GM19043 (cell line): ENCODE data around the gene HKDC1.
A peak's percentile ranks its signal among the peaks of the same experiment; 100 is the strongest.
"Not testable (repeated sequence)": the region's sequence is repeated elsewhere in the genome, so short reads cannot be mapped to it uniquely, and the experiment has no call there.

ENCODE experiments used
- ATAC-seq: cut with Tn5 transposase; IDR thresholded peaks from one replicate; pipeline ENCODE4 v1.9.1; 2021; ENCODE audit warnings: low read depth; ENCODE audit not compliant: unreplicated experiment

Gene HKDC1

GRCh38 chr10:69220041-69220451 lies at the start of gene HKDC1:
Gene HKDC1 (plus strand): TSS chr10:69220332. CDS start chr10:69220436, 104 bp downstream.
- ATAC-seq: no peak

GRCh38 chr10:69172241-69172982 lies 47.7 kb upstream of the HKDC1 start:
- ATAC-seq: no peak

DNA sequence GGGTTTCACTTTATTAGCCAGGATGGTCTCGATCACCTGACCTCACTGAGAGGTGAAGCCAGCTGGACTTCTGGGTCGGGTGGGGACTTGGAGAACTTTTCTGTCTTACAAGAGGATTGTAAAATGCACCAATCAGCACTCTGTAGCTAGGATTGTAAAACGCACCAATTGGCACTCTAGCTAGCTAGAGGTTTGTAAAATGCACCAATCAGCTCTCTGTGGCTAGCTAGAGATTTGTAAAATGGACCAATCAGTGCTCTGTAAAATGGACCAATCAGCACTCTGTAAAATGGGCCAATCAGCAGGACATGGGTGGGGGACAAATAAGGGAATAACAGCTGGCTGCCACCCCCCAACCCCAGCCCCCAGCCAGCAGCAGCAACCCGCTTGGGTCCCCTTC lies 44.8 kb upstream of the HKDC1 start:
- ATAC-seq: not testable (repeated sequence)

- no peak for ATAC-seq
Measured at GRCh38 chr10:69176823-69177222, 43.3 kb upstream of the HKDC1 start.

DNA sequence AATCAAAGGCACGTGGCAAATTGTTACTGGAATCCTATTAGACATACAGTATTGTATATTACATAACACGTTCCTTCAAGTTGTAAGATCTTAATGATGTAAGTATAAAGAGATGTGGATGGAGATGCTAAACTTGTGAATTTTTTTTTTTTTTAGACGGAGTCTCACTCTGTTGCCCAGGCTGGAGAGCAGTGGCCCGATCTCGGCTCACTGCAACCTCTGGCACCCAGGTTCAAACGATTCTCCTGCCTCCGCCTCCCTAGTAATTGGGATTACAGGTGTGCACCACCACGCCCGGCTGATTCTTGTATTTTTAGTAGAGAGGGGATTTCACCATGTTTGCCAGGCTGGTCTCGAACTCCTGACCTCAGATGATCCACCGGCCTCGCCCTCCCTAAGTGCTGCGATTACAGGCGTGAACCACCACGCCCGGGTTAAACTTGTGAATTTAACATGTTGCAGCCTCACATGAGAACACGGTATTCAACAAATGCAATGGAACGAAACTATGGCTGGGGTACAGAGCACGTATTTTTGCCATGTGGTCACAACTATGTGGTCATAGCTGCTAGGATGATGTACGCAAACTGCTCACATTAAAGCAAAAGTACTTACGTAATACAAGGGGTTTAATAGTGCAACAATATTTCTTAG lies 40.9 kb upstream of the HKDC1 start:
- no peak for ATAC-seq

GRCh38 chr10:69179743-69180524 lies 40.2 kb upstream of the HKDC1 start, which contains the start of gene SUPV3L1:
Gene SUPV3L1 (plus strand): TSS chr10:69180234. CDS start chr10:69180292, 58 bp downstream.
- ATAC-seq: peak; percentile 67

GRCh38 chr10:69180525-69181204 lies 39.5 kb upstream of the HKDC1 start:
- ATAC-seq: no peak

DNA sequence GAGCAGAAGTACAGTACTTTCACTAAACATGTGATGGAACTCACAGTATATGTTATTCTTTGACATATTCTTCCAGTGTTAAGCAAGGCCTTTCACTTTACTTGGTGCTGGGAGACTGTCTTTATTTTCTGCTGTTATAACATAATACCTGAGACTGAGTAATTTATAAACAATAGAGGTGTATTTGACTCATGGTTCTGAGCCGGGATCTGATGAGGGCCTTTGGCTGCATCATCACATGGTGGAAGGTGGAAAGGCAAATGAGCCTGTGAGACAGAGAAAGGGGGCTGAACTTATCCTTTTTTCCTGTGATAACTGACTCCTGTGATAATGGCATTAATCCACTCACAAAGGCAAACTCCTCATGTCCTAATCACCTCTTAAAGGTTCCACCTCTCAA lies 38.7 kb upstream of the HKDC1 start:
- ATAC-seq: no peak

DNA sequence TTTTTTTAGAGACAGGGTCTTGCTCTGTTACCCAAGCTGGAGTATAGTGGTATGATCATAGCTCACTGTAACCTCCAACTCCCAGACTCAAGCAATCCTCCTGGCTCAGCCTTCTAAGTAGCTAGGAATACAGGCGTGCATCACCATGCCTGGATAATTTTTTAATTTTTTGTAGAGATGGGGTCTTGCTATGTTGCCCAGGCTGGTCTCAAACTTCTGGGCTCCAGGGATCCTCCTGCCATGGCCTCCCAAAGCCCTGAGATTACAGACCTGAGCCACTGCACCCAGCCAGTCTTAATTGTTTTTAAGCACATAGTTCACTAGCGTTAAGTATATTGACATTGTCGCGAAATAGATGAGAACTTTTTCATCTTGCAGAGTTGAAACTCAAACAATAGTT lies 38.1 kb upstream of the HKDC1 start:
- no peak for ATAC-seq

GRCh38 chr10:69186524-69186923 lies 33.6 kb upstream of the HKDC1 start:
- no peak for ATAC-seq

- ATAC-seq: no peak
Measured at GRCh38 chr10:69201045-69201444, 19.1 kb upstream of the HKDC1 start.

- no peak for ATAC-seq
Measured at GRCh38 chr10:69202332-69202731, 17.8 kb upstream of the HKDC1 start.

GRCh38 chr10:69208761-69209160 lies 11.4 kb upstream of the HKDC1 start:
- no peak for ATAC-seq

DNA sequence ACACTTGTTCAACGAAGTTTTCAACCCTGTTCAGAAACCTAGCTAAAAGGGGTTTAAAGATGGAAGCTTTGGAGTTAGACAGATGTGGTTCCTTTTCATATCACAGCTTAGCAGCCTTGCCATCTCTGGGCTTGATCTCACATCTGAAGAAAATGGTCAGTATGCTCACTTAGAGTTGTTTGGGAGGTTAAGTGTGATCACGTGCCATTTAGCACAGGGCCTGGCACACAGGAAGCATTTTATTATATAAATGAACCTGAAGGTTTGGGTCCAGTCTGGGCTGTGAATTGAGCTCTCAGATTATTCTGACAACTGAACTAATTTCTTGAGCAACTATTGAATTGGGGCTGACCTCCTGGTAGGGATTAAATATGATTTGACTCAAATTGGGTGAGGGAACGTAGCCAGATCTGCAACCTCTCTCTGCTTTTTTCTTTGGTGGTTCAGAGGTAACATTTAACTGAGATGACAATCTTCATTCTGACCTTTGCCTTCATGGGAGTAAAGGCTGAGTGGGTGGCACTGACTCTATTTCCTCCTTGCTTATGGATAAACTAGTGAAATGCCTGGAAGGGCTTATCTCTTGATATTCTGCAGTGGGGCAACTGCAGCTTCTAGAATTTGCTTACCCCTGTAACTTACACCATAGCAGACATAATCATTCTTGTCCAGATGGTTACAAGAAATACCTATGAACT lies 10.2 kb upstream of the HKDC1 start:
- ATAC-seq: no peak

GRCh38 chr10:69211104-69211503 lies 9.0 kb upstream of the HKDC1 start:
- no peak for ATAC-seq

GRCh38 chr10:69211524-69211923 lies 8.6 kb upstream of the HKDC1 start:
- ATAC-seq: no peak

DNA sequence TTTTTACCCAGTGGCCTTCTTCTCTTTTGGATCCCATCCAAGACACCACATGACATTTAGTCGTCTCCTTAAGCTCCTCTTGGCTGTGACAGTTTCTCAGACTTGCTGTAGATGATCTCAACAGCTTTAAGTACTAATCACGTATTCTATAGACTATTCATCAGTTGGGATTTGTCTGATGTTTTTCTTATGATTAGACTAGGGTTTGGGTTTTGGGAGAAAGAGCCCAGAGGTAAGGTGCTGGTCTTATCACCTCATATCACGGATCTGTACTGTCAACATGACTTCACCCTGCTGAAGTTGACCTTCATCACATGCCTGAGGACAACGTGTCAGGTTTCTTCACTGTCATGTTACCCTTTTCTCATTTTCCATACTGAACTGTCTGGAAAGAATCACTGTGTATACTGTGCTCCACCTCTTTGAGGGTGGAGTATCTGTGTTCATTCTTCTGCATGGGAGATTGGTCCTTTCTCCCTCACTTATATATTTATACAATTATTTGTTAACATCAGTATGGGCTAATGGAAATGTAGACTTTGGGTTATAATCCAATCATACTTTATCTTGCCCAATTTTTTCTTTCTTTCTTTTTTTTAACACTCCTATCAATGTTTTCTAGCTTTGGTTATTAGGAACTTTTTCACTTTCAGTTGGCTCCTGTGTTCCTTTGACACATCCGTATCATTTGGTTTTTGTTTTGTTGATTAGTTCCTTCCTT lies 6.4 kb upstream of the HKDC1 start:
- ATAC-seq: no peak

- no peak for ATAC-seq
Measured at GRCh38 chr10:69214666-69215131, 5.4 kb upstream of the HKDC1 start.

DNA sequence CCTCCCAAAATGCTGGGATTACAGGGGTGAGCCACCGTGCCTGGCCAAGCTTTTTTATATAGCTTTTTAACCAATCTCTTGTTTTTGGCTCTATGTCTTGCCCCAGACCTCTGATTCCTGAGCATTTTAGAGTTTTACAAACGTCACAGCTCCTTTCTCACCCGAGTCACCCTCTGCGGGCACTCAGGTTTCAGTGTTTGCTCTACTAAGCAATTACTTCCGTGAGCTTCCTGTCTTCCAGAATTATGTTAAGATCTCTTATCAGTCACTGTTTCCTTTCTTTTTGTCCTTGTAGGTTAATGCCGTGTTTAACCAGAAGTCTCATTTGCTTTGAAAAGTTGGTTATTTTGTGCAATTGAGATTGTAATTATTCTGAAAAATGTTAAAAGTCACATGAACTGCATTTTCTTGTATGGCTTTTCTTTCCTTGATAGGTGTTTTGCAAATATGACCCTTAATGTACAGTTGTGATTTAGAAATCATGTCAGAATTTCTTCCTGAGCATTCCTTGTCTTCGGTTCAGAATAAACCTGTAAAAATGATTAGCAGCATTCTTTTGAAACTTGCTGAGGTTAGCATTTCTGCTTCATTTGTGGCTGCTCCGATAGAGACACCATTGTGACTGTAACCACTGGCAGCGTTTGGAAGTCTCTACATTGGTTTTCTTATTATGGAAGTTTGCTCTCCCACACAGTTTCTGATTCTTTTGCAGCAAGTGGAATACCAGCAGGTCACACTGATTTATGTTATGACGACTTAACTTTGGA lies 4.5 kb upstream of the HKDC1 start:
- ATAC-seq: no peak
